Heart right ventricle (tissue), 16 donors: ENCODE measurements around the gene TEX10. TPM values are rescaled to one million over a fixed set of nuclear protein-coding genes. Genes with fewer than 3 reads are reported as not detected.

ENCODE experiments used
- ATAC-seq, 8 donors: fragments of 200-7000 bp; cut with Tn5 transposase; one replicate each; pipeline ENCODE4 v1.9.1; 2020; ENCODE audit warnings: mild to moderate bottlenecking in 8 of 8, moderate library complexity in 8 of 8, moderate number of reproducible peaks in 1 of 8
- DNase-seq, 2 donors: peaks; one replicate each; pipeline ENCODE4 v3.0.0-alpha.2; 2020
- H3K27ac ChIP-seq, 10 donors: fragments of 200-600 bp; sonication (generic) in 2 of 10; one replicate each; pipeline versions ENCODE4 v1.5.0 to v1.8.0; 2020 to 2022; ENCODE audit warnings: mild to moderate bottlenecking in 3 of 10
- H3K27me3 ChIP-seq, 7 donors: fragments of 200-600 bp; one replicate each; pipeline ENCODE4 v1.8.0; 2021 to 2022; ENCODE audit warnings: mild to moderate bottlenecking in 2 of 7
- H3K36me3 ChIP-seq, 9 donors: fragments of 200-600 bp; sonication (generic) in 1 of 9; one replicate each; pipeline versions ENCODE4 v1.5.0 to v1.8.0; 2020 to 2022; ENCODE audit warnings: mild to moderate bottlenecking in 2 of 9
- H3K4me1 ChIP-seq, 9 donors: fragments of 200-600 bp; sonication (generic) in 1 of 9; one replicate each; pipeline versions ENCODE4 v1.5.0 to v1.8.0; 2020 to 2022; ENCODE audit warnings: mild to moderate bottlenecking in 4 of 9
- H3K4me3 ChIP-seq, 10 donors: fragments of 200-600 bp; sonication (generic) in 2 of 10; one replicate each; pipeline versions ENCODE4 v1.5.0 to v1.8.0; 2020 to 2022; ENCODE audit warnings: mild to moderate bottlenecking in 7 of 10, moderate library complexity in 2 of 10
- H3K9me3 ChIP-seq, 11 donors: fragments of 200-600 bp in 10 of 11; sonication (generic) in 2 of 11; one replicate each; pipeline versions ENCODE4 v1.5.0 to v1.8.0; 2013 to 2022; ENCODE audit warnings: mild to moderate bottlenecking in 2 of 11, control low read depth in 1 of 11, moderate library complexity in 1 of 11
- CTCF ChIP-seq, 9 donors: fragments of 200-600 bp; sonication (generic) in 2 of 9; IDR thresholded peaks; one replicate each; pipeline versions ENCODE4 v1.5.0 to v1.8.0; 2021 to 2022; ENCODE audit warnings: antibody characterized with exemption in 9 of 9, mild to moderate bottlenecking in 5 of 9, moderate library complexity in 1 of 9
- WGBS, 2 donors: extraction: QIAGEN DNeasy Blood & Tissue Kit; methylation state at CpG; one replicate each; pipeline ENCODE4 v1.1.7; 2013; ENCODE audit warnings: inconsistent platforms in 1 of 2; 5-methylcytosine and 5-hydroxymethylcytosine counted together
- intact Hi-C, 10 donors: fragments of 100-400 bp; cut with DNase I; formaldehyde crosslinking; loops; one replicate each; pipeline versions ENCODE4 v1.11.1 to v1.14.2; 2022
- polyA plus RNA-seq, 2 donors: library from polyadenylated mRNA; stranded (reverse); fragments of 200-250 nt; gene quantifications; one replicate each; pipeline ENCODE4 v1.2.3, GENCODE V29; 2013
- total RNA-seq, 10 donors: library from RNA; stranded (reverse); fragmentation: NEBNext Ultra II Directional in 3 of 10; extraction: Animal tissue kit (Norgen Biotek cat#: 25700) in 3 of 10; gene quantifications; one replicate each; pipeline versions ENCODE4 v1.2.1 to v1.2.4, GENCODE V29; 2021 to 2023
- donor health status: Arrhythmogenic right ventricular cardiomyopathy.
- donor health status: ischemic (EF 13 %, LVEDD 7.1; RV severe dilation, severe dysfunction).
- donor health status: healthy with polysubstance abuse.
- donor health status: DM: no; HTN: yes; CAD: no.
- donor health status: DM: no; HTN: no; CAD: no.
- donor health status: ischemic (EF 25% LVEDD 6.9; RV normal size, moderate dysfunction).
- donor health status: ischemic (EF 25% LVEDD 5.7; RV mildly dilated, moderate dysfunction).
- donor health status: healthy.
- donor health status: DM: yes; HTN: yes; CAD: no.
- donor health status: Ischemic cardiomyopathy.
- donor health status: ischemic (EF 35%, LVEDD 5.7; RV mildly dilated, moderate dysfunction).
- donor health status: nonischemic (EF 11% LVEDD 7.7; RV severe dilation, severe dysfunction).
- donor health status: DM: yes; HTN: yes; CAD: no.
- donor health status: PGD.
- donor health status: ischemic (EF 29% LVEDD 5.4; RV normal size, mild dysfunction).
- donor health status: nonischemic (EF 23%, LVEDD 6.1; RV moderate dilation, normal function).

TEX10 gene
- total and polyA plus RNA-seq, 12 donors: 2.9 to 10.3 (median 9.0) TPM

- WGBS, 2 donors: 93 to 96% methylated on average over 2 of the region's 2 CpGs
- DNase-seq: no peak
- Histone ChIP-seq H3K36me3 (peaks cover 0 to 83% (median 7%) of the 10 kb centered on the region in 9 donors), H3K27me3 (no peaks in the 10 kb centered on the region), H3K27ac (no peak overlapping the region), H3K4me3 (no peak overlapping the region), H3K9me3 (no peaks in the 10 kb centered on the region), H3K4me1 (peaks cover 0 to 9% (median 0%) of the 10 kb centered on the region in 9 donors)
- ATAC-seq: no peak
- TF ChIP-seq CTCF (IDR thresholded peaks at IDR 0.05): no peak
- intact Hi-C loops: loop anchor here in 1 of 10 donors (10.0 kb wide), 1 partner anchor 1125 kb away; no protein-coding TSS in a partner anchor
These were observed 42.8 kb downstream of the TEX10 start for GRCh38 chr9:100309992-100310391.

- intact Hi-C loops: loop anchor here in 1 of 10 donors (10.0 kb wide), 1 partner anchor 1124 kb away; no protein-coding TSS in a partner anchor
- no peak overlapping the region for H3K27ac ChIP-seq
These were observed 43.7 kb downstream of the TEX10 start for GRCh38 chr9:100308965-100309564.

GRCh38 chr9:100307080-100307479 is 45.7 kb downstream of the TEX10 start:
- no peaks in the 10 kb centered on the region for H3K9me3 ChIP-seq
- no peak overlapping the region for H3K27ac ChIP-seq
- 83 to 88% methylated on average over 2 of the region's 2 CpGs for WGBS, 2 donors
- H3K36me3 ChIP-seq: peaks cover 0 to 86% (median 6%) of the 10 kb centered on the region in 9 donors
- no peak overlapping the region for H3K4me3 ChIP-seq
- H3K4me1 ChIP-seq: peaks cover 0 to 9% (median 0%) of the 10 kb centered on the region in 9 donors
- no peaks in the 10 kb centered on the region for H3K27me3 ChIP-seq
- intact Hi-C loops: loop anchor here in 1 of 10 donors (10.0 kb wide), 1 partner anchor 1122 kb away; no protein-coding TSS in a partner anchor
- no peak for TF ChIP-seq CTCF (IDR thresholded peaks at IDR 0.05)
- no peak for ATAC-seq
- DNase-seq: no peak

More at GRCh38 chr9:100308965-100309564, 43.7 kb downstream of the TEX10 start:
- Histone ChIP-seq H3K27me3 (no peaks in the 10 kb centered on the region), H3K36me3 (peaks cover 0 to 85% (median 6%) of the 10 kb centered on the region in 9 donors), H3K4me1 (peaks cover 0 to 9% (median 0%) of the 10 kb centered on the region in 9 donors), H3K9me3 (no peaks in the 10 kb centered on the region), H3K4me3 (no peak overlapping the region)
- no peak for TF ChIP-seq CTCF (IDR thresholded peaks at IDR 0.05)
- no peak for ATAC-seq
- 91 to 97% methylated on average over 1 of the region's 1 CpG for WGBS, 2 donors
- DNase-seq: no peak

- DNase-seq (no peak), ATAC-seq (no peak)
- no peaks in the 10 kb centered on the region for H3K9me3 ChIP-seq
- H3K27me3 ChIP-seq: no peaks in the 10 kb centered on the region
- intact Hi-C loops: loop anchor here in 1 of 10 donors (10.0 kb wide), 1 partner anchor 1121 kb away; no protein-coding TSS in a partner anchor
- peaks cover 0 to 9% (median 0%) of the 10 kb centered on the region in 9 donors for H3K4me1 ChIP-seq
- WGBS, 2 donors: 94 to 97% methylated on average over 1 of the region's 1 CpG
- no peak overlapping the region for H3K27ac ChIP-seq
- peaks cover 0 to 90% (median 12%) of the 10 kb centered on the region in 9 donors for H3K36me3 ChIP-seq
- no peak for TF ChIP-seq CTCF (IDR thresholded peaks at IDR 0.05)
- H3K4me3 ChIP-seq: no peak overlapping the region
These were observed 46.5 kb downstream of the TEX10 start for GRCh38 chr9:100306283-100306682.
